B cell (primary cell): ENCODE data around the gene SLCO3A1. TPM values are rescaled to one million over a fixed set of nuclear protein-coding genes. Genes with fewer than 3 reads are reported as not detected.

ENCODE experiments used
- ATAC-seq: fragments of 200-7000 bp; cut with Tn5 transposase; one replicate; pipeline ENCODE4 v1.10.0; 2021; ENCODE audit warnings: low read depth, mild to moderate bottlenecking, moderate number of reproducible peaks, moderate library complexity
- CTCF ChIA-PET: fragments of 350-600 bp; sonication (Branson Sonifier 250); formaldehyde crosslinking; loops from one replicate; lab custom pipeline; 2021; ENCODE audit warnings: antibody characterized with exemption, inconsistent platforms; lab: Charles Lee
- POLR2A ChIA-PET: fragments of 350-600 bp; sonication (Branson Sonifier 250); formaldehyde crosslinking; loops from one replicate; lab custom pipeline; 2021; ENCODE audit warnings: antibody characterized with exemption; lab: Charles Lee
- DNase-seq: peaks from one replicate; pipeline ENCODE4 v3.0.0; 2013
- H2AFZ ChIP-seq: 2 replicates; pipeline ENCODE4 v1.6.1; 2012; ENCODE audit warnings: mild to moderate bottlenecking, low read depth, low read length; ENCODE audit not compliant: insufficient read depth, poor library complexity, severe bottlenecking
- H3K27ac ChIP-seq, 2 donors: 1 replicate in 1 of 2; 2 replicates in 1 of 2; pipeline ENCODE4 v1.5.1; 2012 to 2013; ENCODE audit warnings: low read length in 2 of 2, mild to moderate bottlenecking in 2 of 2, moderate library complexity in 1 of 2
- H3K27me3 ChIP-seq, 4 experiments: fragments of 200-600 bp in 1 of 4; sonication (generic) in 1 of 4; replicated peaks in 1 of 4; 1 replicate in 2 of 4; 2 replicates in 2 of 4; pipeline versions ENCODE4 v1.6.1 to v1.7.0; 2013 to 2016; ENCODE audit warnings: low read length in 3 of 4, mild to moderate bottlenecking in 2 of 4, mixed read lengths in 1 of 4, moderate library complexity in 1 of 4; ENCODE audit not compliant: insufficient read depth in 4 of 4, control insufficient read depth in 3 of 4; ENCODE audit errors: control extremely low read depth in 1 of 4
- H3K36me3 ChIP-seq, 2 experiments: replicated peaks in 1 of 2; 1 replicate in 1 of 2; 2 replicates in 1 of 2; pipeline versions ENCODE4 v1.6.1 to v1.7.1; 2013; ENCODE audit warnings: low read length in 1 of 2; ENCODE audit not compliant: insufficient read depth in 2 of 2, control insufficient read depth in 1 of 2; ENCODE audit errors: control extremely low read depth in 1 of 2, extremely low read depth in 1 of 2
- H3K4me1 ChIP-seq, 2 donors: fragments of 200-600 bp in 1 of 2; sonication (generic) in 1 of 2; 1 replicate in 1 of 2; 2 replicates in 1 of 2; pipeline versions ENCODE4 v1.5.1 to v1.6.1; 2013 to 2017; ENCODE audit warnings: low read length in 2 of 2; ENCODE audit not compliant: control insufficient read depth in 2 of 2, insufficient read depth in 2 of 2
- H3K4me2 ChIP-seq: replicated peaks from 2 replicates; pipeline ENCODE3; 2012; ENCODE audit warnings: mild to moderate bottlenecking, low read depth, low read length; ENCODE audit not compliant: poor library complexity, severe bottlenecking
- H3K4me3 ChIP-seq, 5 experiments: fragments of 200-600 bp in 1 of 5; sonication (generic) in 1 of 5; 1 replicate in 3 of 5; 2 replicates in 2 of 5; pipeline versions ENCODE4 v1.5.1 to v1.7.0; 2011 to 2016; ENCODE audit warnings: low read length in 4 of 5, mild to moderate bottlenecking in 4 of 5, low read depth in 2 of 5, control low read depth in 1 of 5, moderate library complexity in 1 of 5; ENCODE audit not compliant: insufficient read depth in 1 of 5; ENCODE audit errors: control extremely low read depth in 1 of 5, extremely low read depth in 1 of 5
- H3K79me2 ChIP-seq: fragments of 200-600 bp; sonication (generic); one replicate; pipeline ENCODE4 v1.6.0; 2016; ENCODE audit warnings: low read length; ENCODE audit not compliant: control insufficient read depth, insufficient read depth
- H3K9ac ChIP-seq: fragments of 200-600 bp; sonication (generic); 2 replicates; pipeline ENCODE4 v1.6.1; 2017; ENCODE audit warnings: mild to moderate bottlenecking, low read length, moderate library complexity
- H3K9me3 ChIP-seq, 3 donors: one replicate each; pipeline versions ENCODE4 v1.6.1 to v1.7.1; 2013; ENCODE audit warnings: low read length in 2 of 3; ENCODE audit not compliant: control insufficient read depth in 2 of 3, insufficient read depth in 1 of 3; ENCODE audit errors: control extremely low read depth in 1 of 3
- H4K20me1 ChIP-seq: 2 replicates; pipeline ENCODE4 v1.6.0; 2012; ENCODE audit warnings: mild to moderate bottlenecking, low read length; ENCODE audit not compliant: insufficient read depth, control insufficient read depth, poor library complexity, severe bottlenecking
- H3K27ac Mint-ChIP-seq: one replicate; pipeline ENCODE4 v1.8.0; 2021; ENCODE audit warnings: mixed read lengths
- H3K27me3 Mint-ChIP-seq: one replicate; pipeline ENCODE4 v1.8.0; 2021; ENCODE audit warnings: mixed read lengths
- H3K4me1 Mint-ChIP-seq: one replicate; pipeline ENCODE4 v1.8.0; 2021; ENCODE audit warnings: mixed read lengths
- H3K4me3 Mint-ChIP-seq: one replicate; pipeline ENCODE4 v1.8.0; 2021; ENCODE audit warnings: mixed read lengths
- H3K9me3 Mint-ChIP-seq: one replicate; pipeline ENCODE4 v1.8.0; 2022; ENCODE audit warnings: mixed read lengths; ENCODE audit not compliant: insufficient read depth
- EZH2 ChIP-seq: IDR thresholded peaks from 2 replicates; pipeline ENCODE4 v1.6.1; 2012; ENCODE audit warnings: borderline replicate concordance, low read depth, mild to moderate bottlenecking, moderate library complexity, low read length; ENCODE audit not compliant: insufficient read depth, poor library complexity, severe bottlenecking
- WGBS: methylation state at CpG from one replicate; pipeline ENCODE4 v1.1.5; 2013; ENCODE audit warnings: missing lambda C conversion rate; ENCODE audit not compliant: insufficient coverage; 5-methylcytosine and 5-hydroxymethylcytosine counted together
- intact Hi-C: fragments of 100-400 bp; cut with micrococcal nuclease; formaldehyde crosslinking; loops from one replicate; pipeline ENCODE4 v1.10.0; 2022
- polyA plus RNA-seq: library from polyadenylated mRNA; depleted of rRNA; stranded (reverse); fragments of >200 nt; gene quantifications from 2 replicates; pipeline ENCODE4 v1.2.3, GENCODE V29; 2012
- total RNA-seq, 2 donors: library from RNA; stranded (reverse); fragments of 120-200 nt in 1 of 2; gene quantifications; 1 replicate in 1 of 2; 2 replicates in 1 of 2; pipeline versions ENCODE4 v1.2.3 to v1.2.4, GENCODE V29; 2013 to 2022
- TF ChIP-seq, protein P1 (sequence below): fragments of 200-600 bp; IDR thresholded peaks from one replicate; pipeline ENCODE4 v1.8.0; 2022; ENCODE audit warnings: antibody characterized with exemption, mild to moderate bottlenecking

SLCO3A1 gene
- total and polyA plus RNA-seq, 2 donors (not counting 1 experiment from before 2014, with no cell fraction given) = 0.99 to 2.3 TPM

DNA sequence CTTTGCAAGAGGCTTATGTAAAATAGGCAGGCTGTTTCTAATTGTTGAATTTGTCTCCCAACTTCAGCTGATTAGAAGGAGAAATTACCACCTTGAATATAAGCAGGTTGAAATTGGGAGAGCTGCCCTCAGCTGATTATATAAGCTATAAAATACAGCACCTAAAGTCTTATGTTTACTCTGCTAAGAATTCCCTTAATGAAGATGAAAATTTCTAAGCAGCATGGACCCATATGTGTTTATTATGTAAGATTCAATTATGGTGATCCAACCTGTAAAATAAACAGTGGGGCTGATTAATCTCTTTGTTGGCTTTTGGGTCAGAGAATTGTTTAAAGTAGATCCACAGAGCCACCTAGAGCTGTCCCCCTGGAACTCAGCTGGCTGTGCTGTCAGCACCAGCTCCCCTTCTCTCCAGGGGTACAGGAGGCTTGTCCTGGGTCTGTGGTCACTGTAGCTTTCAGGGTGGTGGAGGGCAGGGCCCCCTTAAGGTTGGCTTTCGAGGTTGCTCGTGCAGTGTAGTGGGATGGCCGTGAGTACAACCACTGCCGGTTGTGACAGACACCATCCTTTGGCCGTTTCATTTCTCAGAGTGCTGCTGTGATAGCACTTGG is 9.5 kb downstream of the SLCO3A1 start:
- Mint-ChIP-seq H3K27me3 (peaks cover 50% of the 10 kb centered on the region), H3K4me3 (no peak overlapping the region), H3K27ac (no peak overlapping the region), H3K4me1 (peaks cover 12% of the 10 kb centered on the region), H3K9me3 (no peaks in the 10 kb centered on the region)
- Histone ChIP-seq H3K9me3 (peaks cover 0 to 17% (median 0%) of the 10 kb centered on the region in 3 donors), H3K27ac (no peak overlapping the region), H3K36me3 (no peaks in the 10 kb centered on the region), H3K9ac (no peak overlapping the region), H2AFZ (no peak overlapping the region), H4K20me1 (no peaks in the 10 kb centered on the region), H3K4me3 (no peak overlapping the region), H3K79me2 (no peaks in the 10 kb centered on the region), H3K4me1 (peaks cover 11 to 33% of the 10 kb centered on the region in 2 donors), H3K27me3 (peaks cover 0 to 43% (median 16%) of the 10 kb centered on the region in 4 experiments), H3K4me2 (no peak overlapping the region)
- ChIA-PET POLR2A (no interaction called here), CTCF (no interaction called here)
- WGBS = 94% methylated on average over 5 of the region's 5 CpGs
- intact Hi-C loops = no loop called here
- TF ChIP-seq EZH2 = no peak
- TF ChIP-seq, protein P1, sequence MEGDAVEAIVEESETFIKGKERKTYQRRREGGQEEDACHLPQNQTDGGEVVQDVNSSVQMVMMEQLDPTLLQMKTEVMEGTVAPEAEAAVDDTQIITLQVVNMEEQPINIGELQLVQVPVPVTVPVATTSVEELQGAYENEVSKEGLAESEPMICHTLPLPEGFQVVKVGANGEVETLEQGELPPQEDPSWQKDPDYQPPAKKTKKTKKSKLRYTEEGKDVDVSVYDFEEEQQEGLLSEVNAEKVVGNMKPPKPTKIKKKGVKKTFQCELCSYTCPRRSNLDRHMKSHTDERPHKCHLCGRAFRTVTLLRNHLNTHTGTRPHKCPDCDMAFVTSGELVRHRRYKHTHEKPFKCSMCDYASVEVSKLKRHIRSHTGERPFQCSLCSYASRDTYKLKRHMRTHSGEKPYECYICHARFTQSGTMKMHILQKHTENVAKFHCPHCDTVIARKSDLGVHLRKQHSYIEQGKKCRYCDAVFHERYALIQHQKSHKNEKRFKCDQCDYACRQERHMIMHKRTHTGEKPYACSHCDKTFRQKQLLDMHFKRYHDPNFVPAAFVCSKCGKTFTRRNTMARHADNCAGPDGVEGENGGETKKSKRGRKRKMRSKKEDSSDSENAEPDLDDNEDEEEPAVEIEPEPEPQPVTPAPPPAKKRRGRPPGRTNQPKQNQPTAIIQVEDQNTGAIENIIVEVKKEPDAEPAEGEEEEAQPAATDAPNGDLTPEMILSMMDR = no peak
- no peak for DNase-seq
- no peak for ATAC-seq

GRCh38 chr15:91863621-91864255 is 10.2 kb downstream of the SLCO3A1 start:
- Histone ChIP-seq H3K79me2 (no peaks in the 10 kb centered on the region), H3K4me3 (no peak overlapping the region), H2AFZ (no peak overlapping the region), H3K36me3 (no peaks in the 10 kb centered on the region), H3K27ac (no peak overlapping the region), H4K20me1 (no peaks in the 10 kb centered on the region), H3K9ac (no peak overlapping the region), H3K27me3 (peaks cover 0 to 43% (median 16%) of the 10 kb centered on the region in 4 experiments), H3K4me2 (no peak overlapping the region), H3K4me1 (peaks cover 5 to 28% of the 10 kb centered on the region in 2 donors), H3K9me3 (peaks cover 0 to 17% (median 0%) of the 10 kb centered on the region in 3 donors)
- DNase-seq (no peak), ATAC-seq (no peak)
- ChIA-PET CTCF (no interaction called here), POLR2A (no interaction called here)
- WGBS = 94% methylated on average over 5 of the region's 7 CpGs
- Mint-ChIP-seq H3K4me1 (peaks cover 12% of the 10 kb centered on the region), H3K27me3 (peaks cover 48% of the 10 kb centered on the region), H3K9me3 (no peaks in the 10 kb centered on the region), H3K27ac (no peak overlapping the region), H3K4me3 (no peak overlapping the region)
- intact Hi-C loops = no loop called here
- no peak for TF ChIP-seq EZH2
- TF ChIP-seq, protein P1 = no peak
